HG03439 (cell line): ENCODE results near the gene SMG1.
"Not testable (repeated sequence)": the region's sequence is repeated elsewhere in the genome, so short reads cannot be mapped to it uniquely, and the experiment has no call there.

ENCODE experiments used
- ATAC-seq: cut with Tn5 transposase; IDR thresholded peaks from one replicate; pipeline ENCODE4 v1.9.1; 2021; ENCODE audit warnings: mild to moderate bottlenecking, moderate library complexity; ENCODE audit not compliant: unreplicated experiment

Gene SMG1

DNA sequence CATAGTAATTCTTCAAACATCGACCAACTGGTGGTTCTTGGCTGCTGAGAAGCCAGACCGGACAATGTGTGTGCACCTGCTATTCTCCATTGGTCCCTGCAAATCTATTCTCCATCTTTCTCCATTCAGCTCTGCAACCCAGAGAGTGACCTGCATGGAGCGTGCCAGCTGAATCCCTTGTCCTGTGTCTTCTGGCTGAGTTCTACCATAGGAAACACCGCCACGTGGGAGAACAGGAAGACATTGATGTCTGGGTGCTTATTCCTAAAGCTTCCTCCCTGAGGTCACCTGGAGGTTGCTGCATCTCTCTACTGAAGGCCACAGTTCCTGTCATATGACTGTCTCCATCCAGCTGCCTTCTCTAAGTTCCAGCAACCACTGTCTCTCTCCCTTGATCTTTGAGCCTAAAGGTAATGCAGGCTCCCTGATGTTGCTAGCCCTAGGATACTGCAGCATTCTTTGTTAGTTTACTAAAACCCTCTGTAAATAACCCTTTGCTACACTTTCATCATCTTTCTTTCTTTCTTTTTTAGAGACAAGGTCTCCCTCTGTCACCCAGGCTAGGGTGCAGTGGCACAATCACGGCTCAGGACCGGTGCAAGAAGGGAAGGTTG lies 10.6 kb upstream of the SMG1 start:
- ATAC-seq: no peak

DNA sequence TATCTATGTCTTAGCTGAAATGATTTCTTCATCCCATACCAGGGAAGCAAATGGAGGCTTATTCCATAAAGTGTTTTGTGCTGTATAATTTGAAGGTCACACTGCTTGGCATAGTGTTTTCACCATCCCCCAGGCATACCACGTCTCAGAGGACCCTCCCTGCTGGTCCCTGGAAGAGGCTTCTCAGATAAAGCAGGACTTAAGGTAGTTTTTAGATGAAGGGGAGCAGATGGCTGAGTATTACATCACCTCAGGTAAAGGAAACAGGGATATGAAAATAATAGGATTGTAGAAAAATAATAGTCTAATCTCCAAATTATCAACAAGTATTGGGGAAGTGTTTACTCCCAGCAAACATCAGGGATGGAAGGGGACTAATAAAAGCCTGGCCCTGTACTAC lies 7.3 kb upstream of the SMG1 start:
- ATAC-seq: no peak

DNA sequence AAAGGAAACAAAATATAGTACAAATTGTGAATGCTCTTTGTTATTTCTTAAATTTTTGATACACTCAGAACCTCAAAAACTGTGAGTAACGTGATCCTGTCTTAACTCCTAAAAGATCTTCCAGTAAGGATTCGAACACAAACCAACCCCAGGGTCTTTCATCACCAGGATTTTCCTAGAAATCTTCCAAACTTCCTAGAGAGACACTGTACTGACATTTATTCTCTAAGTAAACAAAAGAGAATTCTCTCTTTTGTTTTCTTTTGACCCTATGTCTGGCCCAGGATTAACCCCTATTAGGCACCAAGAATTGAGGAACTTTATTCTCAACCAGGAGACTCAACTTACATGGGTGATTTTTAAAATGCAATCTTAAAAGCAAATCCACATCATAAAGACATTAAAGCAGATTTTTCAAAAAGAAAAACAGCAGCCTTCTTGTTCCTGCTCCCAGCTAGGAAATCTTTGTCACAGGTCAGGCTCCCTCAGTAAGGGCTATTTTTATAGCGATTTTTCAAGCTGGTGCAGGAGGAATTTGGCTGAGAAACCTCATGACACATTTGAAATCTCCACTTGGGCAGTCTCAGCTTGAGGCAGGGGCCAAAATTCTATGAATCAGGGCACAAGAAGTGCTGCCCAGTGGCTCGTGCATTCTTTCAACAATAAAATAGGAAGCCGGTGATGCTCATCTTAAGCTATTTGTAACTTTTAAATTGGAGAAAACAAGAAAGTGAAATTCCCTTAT lies 6.2 kb upstream of the SMG1 start:
- no peak for ATAC-seq

DNA sequence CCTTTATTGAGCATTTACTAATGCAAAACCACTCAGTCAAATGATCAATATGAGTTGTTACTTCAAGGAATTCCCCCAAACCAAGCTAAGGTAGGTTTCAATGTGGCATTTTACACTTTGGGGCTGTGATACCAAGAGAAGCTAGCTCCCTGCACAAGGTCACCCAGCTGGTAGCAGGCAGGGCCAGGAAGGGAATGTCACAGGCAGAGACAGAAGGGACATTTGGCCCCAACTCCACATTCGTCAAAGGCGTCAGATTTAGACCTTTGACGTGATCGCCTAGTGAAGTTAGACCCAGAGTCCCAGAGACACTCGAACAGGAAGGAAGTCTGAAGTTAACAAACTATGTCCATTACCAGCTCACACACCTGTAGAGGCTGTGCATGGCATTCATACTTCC lies 5.5 kb upstream of the SMG1 start:
- no peak for ATAC-seq

DNA sequence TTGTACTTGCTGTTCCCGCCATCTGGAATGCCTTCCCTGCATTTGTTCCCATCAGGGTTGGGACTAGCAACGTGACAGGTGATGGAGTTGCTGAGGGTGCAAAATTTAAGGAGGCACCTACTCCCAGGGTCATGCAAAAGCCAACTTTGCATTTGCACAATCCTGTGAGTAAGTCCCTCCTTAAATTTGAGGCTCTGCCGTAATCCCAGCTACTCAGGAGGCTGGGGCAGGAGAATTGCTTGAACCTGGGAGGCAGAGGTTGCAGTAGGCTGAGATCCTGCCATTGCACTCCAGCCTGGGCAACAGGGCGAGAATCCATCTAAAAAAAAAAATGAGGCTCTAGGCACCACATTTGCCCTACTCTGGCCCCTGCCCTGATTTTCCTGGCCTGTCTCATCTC lies 3.9 kb upstream of the SMG1 start:
- not testable (repeated sequence) for ATAC-seq

DNA sequence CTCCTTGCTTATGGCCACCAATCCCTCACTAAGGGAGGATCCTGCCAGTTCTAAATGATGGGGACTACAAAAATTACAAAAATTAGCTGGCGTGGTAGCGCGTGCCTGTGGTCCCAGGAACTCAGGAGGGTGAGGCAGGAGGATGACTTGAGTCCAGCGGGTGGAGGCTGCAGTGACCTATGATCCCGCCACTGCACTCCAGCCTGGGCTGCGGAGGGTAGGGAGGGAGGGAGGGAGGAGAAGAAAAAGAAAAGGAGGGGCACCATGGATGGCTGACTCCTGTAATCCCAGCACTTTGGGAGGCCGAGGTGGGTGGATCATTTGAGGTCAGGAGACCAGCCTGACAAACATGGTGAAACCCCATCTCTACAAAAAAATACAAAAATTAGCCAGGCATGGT lies 1.9 kb upstream of the SMG1 start:
- not testable (repeated sequence) for ATAC-seq

DNA sequence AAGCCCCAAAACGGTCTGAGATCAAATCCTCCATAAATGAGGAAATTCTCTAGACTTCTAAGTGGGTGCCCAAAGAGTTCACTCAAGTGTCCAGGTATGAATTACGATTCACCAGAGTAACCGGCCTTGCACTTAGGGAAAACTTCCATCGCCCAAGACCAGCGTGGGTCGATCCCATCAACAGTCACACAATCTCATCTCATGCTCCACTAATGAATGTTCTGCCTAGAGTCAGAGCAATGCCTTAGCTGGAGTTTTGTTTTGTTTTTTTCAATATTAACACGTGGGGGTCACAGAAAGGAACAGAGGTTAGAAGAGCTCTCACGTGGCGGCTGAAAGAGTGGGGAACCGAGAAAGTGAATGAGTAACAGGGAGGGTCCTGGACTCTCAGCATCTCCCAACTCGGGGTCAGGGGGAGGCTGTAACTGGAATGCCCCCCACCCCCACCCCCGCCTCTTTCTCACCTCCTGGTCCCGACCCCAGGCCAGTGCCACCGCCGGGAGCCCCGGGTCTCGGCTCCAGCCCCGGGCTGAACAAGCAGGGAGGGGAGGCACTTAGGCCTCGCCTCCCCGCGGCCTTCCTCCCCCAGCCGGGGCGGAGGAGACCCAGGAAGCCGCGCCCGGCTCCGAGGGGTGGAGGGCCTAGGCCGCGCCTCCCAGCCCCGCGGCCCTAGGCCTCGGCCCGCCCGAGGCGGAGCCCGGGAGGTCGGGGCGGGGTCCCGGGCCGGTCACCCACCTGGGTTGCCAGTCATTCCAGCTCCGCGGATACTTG lies 808 bp downstream of the SMG1 start:
- ATAC-seq: peak; percentile 48

DNA sequence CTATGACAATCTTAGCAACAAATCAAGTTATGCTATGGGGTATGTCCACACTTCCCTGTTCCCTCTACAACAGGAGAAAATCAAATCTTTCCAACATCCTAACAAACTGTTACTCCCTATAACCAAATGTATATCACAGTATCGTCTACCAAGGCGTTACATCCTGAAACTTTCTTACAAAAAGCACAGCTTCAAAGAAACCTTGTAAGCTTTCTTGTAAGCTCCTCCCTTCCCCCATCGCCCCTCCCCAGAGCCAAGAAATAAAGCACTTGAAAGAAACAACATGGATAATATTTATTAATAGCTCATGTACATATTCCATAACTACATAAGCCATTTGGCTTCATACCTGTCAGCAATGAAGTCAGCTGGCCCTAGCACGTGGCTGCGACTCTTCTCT lies 2.3 kb downstream of the SMG1 start:
- ATAC-seq: not testable (repeated sequence)

DNA sequence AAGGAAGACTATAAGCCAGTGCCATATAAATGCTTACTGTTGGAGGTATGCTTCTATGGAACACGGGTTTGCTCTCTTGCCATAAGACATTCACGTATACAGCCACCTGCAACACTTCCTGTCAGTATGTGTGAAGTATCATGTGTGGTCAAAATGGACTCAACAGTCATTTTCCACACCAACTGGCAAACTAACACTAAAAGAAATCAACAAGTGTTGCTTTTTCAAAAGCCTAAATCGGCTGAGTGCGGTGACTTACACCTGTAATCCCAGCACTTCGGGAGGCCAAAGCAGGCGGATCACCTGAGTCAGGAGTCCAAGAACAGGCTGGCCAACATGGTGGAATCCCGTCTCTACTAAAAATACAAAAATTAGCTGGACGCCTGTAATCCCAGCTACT lies 3.1 kb downstream of the SMG1 start:
- ATAC-seq: not testable (repeated sequence)

DNA sequence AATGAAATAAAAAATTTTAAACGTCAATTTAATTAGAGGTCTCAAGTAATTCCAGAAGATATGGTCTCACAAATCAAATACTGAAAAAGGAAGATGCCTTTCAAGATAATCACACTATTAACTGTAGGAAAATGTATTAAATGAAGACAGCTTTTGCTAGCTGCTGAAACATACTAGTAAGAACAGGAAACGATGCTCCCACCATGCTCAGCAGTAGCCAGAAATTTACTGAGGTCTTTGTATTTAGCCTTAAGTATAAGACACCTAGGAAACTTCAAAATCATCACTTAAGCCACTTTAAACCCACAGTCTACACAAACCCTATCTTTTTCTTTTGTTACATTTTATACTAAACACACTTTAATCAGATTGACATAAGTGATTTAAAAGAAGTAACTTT lies 16.6 kb downstream of the SMG1 start:
- not testable (repeated sequence) for ATAC-seq

DNA sequence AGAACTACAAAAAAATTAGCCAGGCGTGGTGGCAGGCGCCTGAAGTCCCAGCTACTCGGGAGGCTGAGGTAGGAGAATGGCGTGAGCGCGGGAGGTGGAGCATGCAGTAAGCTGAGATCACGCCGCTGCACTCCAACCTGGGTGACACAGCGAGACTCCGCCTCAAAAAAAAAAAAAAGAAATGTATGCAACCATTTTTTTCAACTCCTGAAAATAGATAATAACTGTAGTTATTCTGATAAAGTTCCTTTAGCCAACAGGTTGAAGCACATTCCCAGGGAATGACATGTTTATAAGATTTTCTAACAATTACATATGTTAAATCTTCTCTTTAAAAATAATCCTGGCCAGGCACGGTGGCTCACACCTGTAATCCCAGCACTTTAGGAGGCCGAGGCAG lies 17.5 kb downstream of the SMG1 start:
- not testable (repeated sequence) for ATAC-seq

DNA sequence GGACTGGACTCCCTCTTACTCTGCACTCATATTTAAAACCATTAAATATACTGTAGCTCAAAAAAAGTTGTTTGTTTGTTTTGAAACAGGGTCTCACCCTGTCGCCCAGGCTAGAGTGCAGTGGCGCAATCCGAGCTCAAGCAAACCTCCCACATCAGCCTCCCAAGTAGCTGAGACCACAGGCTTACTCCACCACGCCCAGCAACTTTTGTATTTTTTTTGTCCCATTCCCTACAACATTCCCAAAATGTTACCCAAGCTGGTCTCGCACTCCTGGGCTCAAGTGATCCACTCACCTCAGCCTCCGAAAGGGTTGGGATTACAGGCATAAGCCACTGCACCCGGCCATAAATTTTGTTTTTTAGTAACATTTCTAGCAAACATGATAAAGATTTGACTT lies 23.4 kb downstream of the SMG1 start:
- not testable (repeated sequence) for ATAC-seq

DNA sequence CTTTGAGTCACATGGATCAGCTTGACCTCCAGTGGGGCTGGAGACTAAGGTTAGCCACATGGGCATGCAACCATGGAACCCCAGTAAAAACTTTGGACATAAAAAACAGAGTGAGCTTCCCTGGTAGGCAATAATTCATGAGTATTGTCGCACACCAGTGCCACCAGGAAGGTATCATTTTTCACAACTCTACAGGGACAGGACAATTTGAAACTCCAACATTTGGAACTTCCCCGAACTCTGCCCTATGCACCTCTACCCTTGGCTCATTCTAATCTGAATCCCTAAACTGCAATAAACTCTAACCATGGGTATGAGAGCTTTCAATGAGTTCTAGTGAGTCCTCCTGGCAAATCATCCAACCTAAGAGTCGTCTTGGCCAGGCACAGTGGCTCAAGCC lies 24.2 kb downstream of the SMG1 start:
- not testable (repeated sequence) for ATAC-seq

DNA sequence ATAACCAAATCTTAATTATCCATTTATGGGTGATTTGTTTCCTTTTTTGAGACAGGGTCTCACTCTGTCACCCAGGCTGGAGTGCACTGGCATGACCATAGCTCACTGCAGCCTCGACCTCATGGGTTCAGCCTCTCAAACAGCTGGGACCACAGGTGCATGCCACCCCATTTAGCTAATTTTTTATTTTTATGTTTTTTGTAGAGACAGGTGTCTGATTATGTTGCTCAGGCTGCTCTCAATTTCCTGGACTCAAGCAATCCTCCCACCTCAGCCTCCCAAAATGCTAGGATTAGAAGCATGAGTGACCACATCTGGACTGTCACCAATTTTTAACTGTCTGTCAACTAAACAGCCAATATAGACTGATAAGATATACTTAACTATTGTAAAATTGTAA lies 25.0 kb downstream of the SMG1 start:
- ATAC-seq: not testable (repeated sequence)

DNA sequence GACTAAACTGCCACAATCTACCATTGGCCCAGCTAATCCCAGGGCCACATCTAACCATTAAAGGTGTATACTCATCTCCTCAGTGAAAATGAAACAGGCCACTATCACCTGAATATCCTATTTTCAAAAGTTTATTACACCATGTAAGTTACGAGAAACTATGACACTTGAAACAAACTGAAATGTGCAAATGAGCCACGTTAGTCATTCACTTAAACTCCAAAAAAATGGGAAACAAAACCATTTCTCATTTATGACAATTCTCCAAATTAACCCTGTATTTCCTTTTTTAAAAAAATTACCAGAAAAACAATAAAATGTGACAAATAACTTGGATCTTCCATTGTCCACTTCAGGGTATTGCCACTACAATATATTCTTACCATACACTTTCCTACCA lies 41.8 kb downstream of the SMG1 start:
- ATAC-seq: not testable (repeated sequence)

DNA sequence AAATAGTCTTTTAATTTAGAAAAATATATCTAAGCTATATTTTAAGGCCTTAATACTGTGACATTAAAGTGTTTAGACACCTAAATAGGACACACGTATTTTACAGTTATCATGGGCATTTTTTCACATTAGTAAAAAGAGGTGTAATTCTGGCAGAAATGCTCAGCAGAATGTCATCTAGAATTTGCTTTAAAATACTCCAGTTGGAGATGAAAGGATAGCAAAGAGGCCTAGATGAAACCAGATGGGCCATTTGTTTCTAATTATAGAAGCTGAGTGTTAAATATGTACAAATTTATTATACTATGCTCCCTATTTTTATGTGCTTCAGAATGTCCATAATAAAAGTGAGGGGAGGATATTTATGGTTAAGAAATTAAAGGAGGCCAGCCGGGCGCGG lies 48.5 kb downstream of the SMG1 start:
- not testable (repeated sequence) for ATAC-seq

DNA sequence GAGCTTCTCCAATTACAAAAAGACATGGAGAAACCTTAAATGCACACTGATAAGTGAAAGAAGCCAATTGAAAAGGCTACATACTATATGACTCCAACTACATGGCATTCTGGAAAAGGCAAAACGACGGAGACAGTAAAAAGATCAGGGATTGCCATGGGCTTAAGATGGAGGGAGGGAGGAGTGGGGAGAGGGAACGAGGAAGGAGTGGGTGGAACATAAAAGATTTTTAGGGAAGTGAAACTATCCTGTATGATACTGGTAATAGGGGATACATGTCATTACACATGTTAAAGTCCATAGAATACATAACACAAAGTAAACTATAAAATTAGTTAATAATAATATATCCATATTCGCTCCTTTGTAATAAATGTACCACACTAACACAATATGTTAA lies 48.9 kb downstream of the SMG1 start:
- not testable (repeated sequence) for ATAC-seq

DNA sequence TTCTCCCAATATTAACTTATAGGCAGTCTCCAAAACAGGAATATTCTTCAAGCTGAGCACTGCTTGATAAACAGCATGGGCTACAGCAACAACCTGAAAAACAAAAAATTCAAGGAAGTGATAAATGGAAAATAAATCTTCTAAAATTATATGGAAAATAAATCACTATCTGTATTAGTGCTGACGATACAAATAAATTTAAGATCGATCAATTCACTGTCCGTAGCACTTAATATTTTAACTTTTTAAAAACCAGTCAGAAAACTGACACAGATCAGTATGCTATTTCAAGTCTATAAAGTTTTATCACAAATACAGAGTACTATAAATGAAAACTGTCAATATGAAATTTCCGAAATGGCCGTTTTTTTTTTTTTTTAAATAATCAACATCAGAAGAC lies 49.9 kb downstream of the SMG1 start:
- not testable (repeated sequence) for ATAC-seq

DNA sequence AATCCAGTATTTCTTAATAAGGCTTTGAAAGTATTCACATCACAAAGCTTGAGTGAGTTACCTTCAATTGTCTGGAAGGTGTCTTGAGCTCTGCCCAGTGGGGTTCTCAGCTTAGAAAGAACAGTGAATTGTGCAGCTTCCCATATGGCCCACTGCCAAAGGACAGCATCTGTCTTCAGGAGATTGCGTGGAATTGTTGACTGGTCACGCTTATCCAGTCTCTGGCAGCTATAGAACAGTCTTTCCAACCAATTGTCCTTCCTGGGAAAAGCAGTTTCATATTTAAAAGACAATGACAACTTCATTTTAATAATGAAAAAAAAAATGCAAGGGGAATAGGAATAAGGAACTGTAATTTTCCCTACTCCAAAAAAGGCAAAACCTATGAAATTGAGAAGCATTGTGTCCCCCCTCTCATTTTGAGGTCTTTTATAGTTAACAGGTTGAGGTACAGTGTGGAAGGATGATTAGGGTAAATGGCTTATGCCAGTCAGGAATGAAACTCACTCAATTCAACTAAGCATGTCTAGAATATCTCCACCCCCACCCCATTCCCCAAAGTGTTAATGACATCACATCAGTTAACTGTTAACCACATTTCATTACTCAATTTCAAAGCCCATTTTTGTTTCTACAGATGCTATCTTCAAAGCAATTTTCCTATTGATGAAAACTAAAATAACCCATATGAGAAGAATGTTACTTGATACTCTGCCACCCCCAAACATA lies 57.0 kb downstream of the SMG1 start:
- not testable (repeated sequence) for ATAC-seq

DNA sequence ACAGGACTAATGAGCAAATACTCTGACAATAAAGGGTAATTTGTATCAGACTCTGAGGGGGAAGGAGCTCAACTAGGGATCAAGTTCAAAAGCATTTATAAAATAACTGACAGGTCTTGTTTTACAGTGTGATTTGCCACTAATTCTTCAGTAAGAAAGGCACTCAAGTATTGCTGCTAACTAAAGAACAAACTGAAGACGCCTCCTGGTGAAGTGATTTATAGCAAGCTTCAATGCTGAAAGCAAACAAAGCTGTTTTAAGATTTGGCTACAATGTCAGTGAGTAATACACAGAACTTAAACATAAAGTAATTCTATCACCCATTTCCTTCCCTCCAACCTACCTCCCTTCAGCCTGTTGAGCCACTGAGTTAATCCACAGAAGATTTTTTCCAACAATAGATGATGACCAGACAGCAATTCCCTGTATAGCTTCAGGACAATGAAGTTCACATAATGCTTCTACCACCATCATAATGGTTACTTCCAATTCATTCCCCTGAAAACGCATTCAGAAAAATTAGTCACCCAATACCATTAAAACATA lies 59.9 kb downstream of the SMG1 start:
- not testable (repeated sequence) for ATAC-seq

DNA sequence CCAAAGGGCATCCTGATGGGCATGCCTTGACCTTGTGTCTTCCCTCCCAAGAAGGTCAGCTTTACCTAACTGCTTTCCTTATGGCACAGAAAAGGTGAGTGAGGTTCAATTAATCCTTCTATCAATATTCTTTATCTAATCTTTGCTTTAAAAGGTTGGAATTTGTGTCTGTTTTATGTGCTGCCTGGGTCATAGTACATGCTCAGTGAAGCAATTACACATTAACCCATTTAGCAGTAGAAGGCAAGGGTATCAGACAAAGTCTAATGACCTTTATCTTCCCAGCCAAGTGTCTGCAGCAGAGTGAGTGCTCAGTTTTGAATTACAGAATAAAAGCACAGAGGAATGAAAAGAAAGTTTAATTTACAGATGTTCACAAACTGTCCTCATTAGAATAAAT lies 63.3 kb downstream of the SMG1 start:
- ATAC-seq: not testable (repeated sequence)
